Measurements from ENCODE around the gene TTC34.
A peak's percentile ranks its signal among the peaks of the same experiment; 100 is the strongest.

TTC34 gene

GRCh38 chr1:2587071-2587859 lies 214.2 kb downstream of the TTC34 start:
- no peak for DNase-seq

- DNase-seq: peak; percentile 86
Observed at GRCh38 chr1:2586154-2587070, 215.1 kb downstream of the TTC34 start, which contains the start of gene PRXL2B. Gene PRXL2B (plus strand): TSS chr1:2586777. CDS start chr1:2586886, 109 bp downstream.

All from NCI-H2081 treated with DMSO at 0.1 percent for 48 hours (cell line).